ENCODE measurements around the gene NPDC1. TPM values are rescaled to one million over a fixed set of nuclear protein-coding genes. Genes with fewer than 3 reads are reported as not detected.

Gene NPDC1
- total RNA-seq, 1 experiment from 2014 or later, result 0.51 TPM

Other genes starting within 250 kb of the NPDC1 start
- gene CCDC183, start 249.8 kb downstream of the NPDC1 start, total RNA-seq (2014; rRNA removed; shearing (Covaris generic)), result 0.14 TPM in 1 of 2 replicates, not detected in the other
- gene RABL6, start 238.2 kb downstream of the NPDC1 start, total RNA-seq (2014; rRNA removed; shearing (Covaris generic)), result 102 and 108 TPM in 2 replicates
- 0.35 and 0.77 TPM in 2 replicates for gene AJM1, start 203.7 kb downstream of the NPDC1 start, total RNA-seq (2014; rRNA removed; shearing (Covaris generic))
- gene PHPT1, start 196.8 kb downstream of the NPDC1 start, total RNA-seq (2014; rRNA removed; shearing (Covaris generic)), result 79.9 and 109 TPM in 2 replicates
- 1.9 and 4.4 TPM in 2 replicates for gene MAMDC4, start 193.8 kb downstream of the NPDC1 start, total RNA-seq (2014; rRNA removed; shearing (Covaris generic))
- 410 and 447 TPM in 2 replicates for gene EDF1, start 179.9 kb downstream of the NPDC1 start, total RNA-seq (2014; rRNA removed; shearing (Covaris generic))
- gene TRAF2, start 159.7 kb downstream of the NPDC1 start, total RNA-seq (2014; rRNA removed; shearing (Covaris generic)), result 19.5 and 23.6 TPM in 2 replicates
- 37.1 and 40.4 TPM in 2 replicates for gene FBXW5, start 101.4 kb downstream of the NPDC1 start, total RNA-seq (2014; rRNA removed; shearing (Covaris generic))
- gene C8G, start 100.9 kb downstream of the NPDC1 start, total RNA-seq (2014; rRNA removed; shearing (Covaris generic)), result not detected in 2 replicates
- gene LCN12, start 93.9 kb downstream of the NPDC1 start, total RNA-seq (2014; rRNA removed; shearing (Covaris generic)), result not detected in 2 replicates
- not detected in 2 replicates for gene PTGDS, start 68.7 kb downstream of the NPDC1 start, total RNA-seq (2014; rRNA removed; shearing (Covaris generic))
- not detected in 2 replicates for gene LCNL1, start 63.2 kb downstream of the NPDC1 start, total RNA-seq (2014; rRNA removed; shearing (Covaris generic))
- 25.9 and 27.8 TPM in 2 replicates for gene PAXX, start 53.8 kb downstream of the NPDC1 start, total RNA-seq (2014; rRNA removed; shearing (Covaris generic))
- 0.28 and 0.55 TPM in 2 replicates for gene CLIC3, start 49.6 kb downstream of the NPDC1 start, total RNA-seq (2014; rRNA removed; shearing (Covaris generic))
- 4.0 and 4.6 TPM in 2 replicates for gene ABCA2, start 17.9 kb downstream of the NPDC1 start, total RNA-seq (2014; rRNA removed; shearing (Covaris generic))
- not detected in 2 replicates for gene FUT7, start 14.1 kb downstream of the NPDC1 start, total RNA-seq (2014; rRNA removed; shearing (Covaris generic))
- 1.9 and 2.0 TPM in 2 replicates for gene ENTPD2, start 7.9 kb upstream of the NPDC1 start, total RNA-seq (2014; rRNA removed; shearing (Covaris generic))
- 69.7 and 71.0 TPM in 2 replicates for gene SAPCD2, start 24.4 kb upstream of the NPDC1 start, total RNA-seq (2014; rRNA removed; shearing (Covaris generic))
- 12.6 and 13.8 TPM in 2 replicates for gene UAP1L1, start 31.3 kb upstream of the NPDC1 start, total RNA-seq (2014; rRNA removed; shearing (Covaris generic))
- 38.4 and 42.6 TPM in 2 replicates for gene MAN1B1, start 40.8 kb upstream of the NPDC1 start, total RNA-seq (2014; rRNA removed; shearing (Covaris generic))
- 12.6 and 13.4 TPM in 2 replicates for gene DPP7, start 68.6 kb upstream of the NPDC1 start, total RNA-seq (2014; rRNA removed; shearing (Covaris generic))
- gene GRIN1, start 93.0 kb upstream of the NPDC1 start, total RNA-seq (2014; rRNA removed; shearing (Covaris generic)), result 0.49 and 2.0 TPM in 2 replicates
- gene LRRC26, start 123.9 kb upstream of the NPDC1 start, total RNA-seq (2014; rRNA removed; shearing (Covaris generic)), result 0.24 and 0.53 TPM in 2 replicates
- not detected in 2 replicates for gene TMEM210, start 125.9 kb upstream of the NPDC1 start, total RNA-seq (2014; rRNA removed; shearing (Covaris generic))
- gene ANAPC2, start 142.4 kb upstream of the NPDC1 start, total RNA-seq (2014; rRNA removed; shearing (Covaris generic)), result 29.7 and 38.7 TPM in 2 replicates
- gene SSNA1, start 142.5 kb upstream of the NPDC1 start, total RNA-seq (2014; rRNA removed; shearing (Covaris generic)), result 73.0 and 88.1 TPM in 2 replicates
- gene TPRN, start 154.6 kb upstream of the NPDC1 start, total RNA-seq (2014; rRNA removed; shearing (Covaris generic)), result 14.0 and 14.8 TPM in 2 replicates
- 57.3 and 60.5 TPM in 2 replicates for gene TMEM203, start 159.5 kb upstream of the NPDC1 start, total RNA-seq (2014; rRNA removed; shearing (Covaris generic))
- 12.5 and 17.2 TPM in 2 replicates for gene NDOR1, start 159.5 kb upstream of the NPDC1 start, total RNA-seq (2014; rRNA removed; shearing (Covaris generic))
- 0.23 and 0.43 TPM in 2 replicates for gene RNF208, start 176.1 kb upstream of the NPDC1 start, total RNA-seq (2014; rRNA removed; shearing (Covaris generic))
- gene CYSRT1, start 179.0 kb upstream of the NPDC1 start, total RNA-seq (2014; rRNA removed; shearing (Covaris generic)), result 1.7 TPM in 2 replicates
- gene RNF224, start 181.3 kb upstream of the NPDC1 start, total RNA-seq (2014; rRNA removed; shearing (Covaris generic)), result not detected in 2 replicates
- gene SLC34A3, start 184.7 kb upstream of the NPDC1 start, total RNA-seq (2014; rRNA removed; shearing (Covaris generic)), result 0.06 TPM in 1 of 2 replicates, not detected in the other
- gene TUBB4B, start 195.1 kb upstream of the NPDC1 start, total RNA-seq (2014; rRNA removed; shearing (Covaris generic)), result 528 and 565 TPM in 2 replicates
- gene STPG3, start 205.1 kb upstream of the NPDC1 start, total RNA-seq (2014; rRNA removed; shearing (Covaris generic)), result not detected in 2 replicates
- gene NELFB, start 209.2 kb upstream of the NPDC1 start, total RNA-seq (2014; rRNA removed; shearing (Covaris generic)), result 65.5 and 66.8 TPM in 2 replicates
- gene TOR4A, start 231.5 kb upstream of the NPDC1 start, total RNA-seq (2014; rRNA removed; shearing (Covaris generic)), result 4.0 and 4.4 TPM in 2 replicates